ENCODE results near the gene NECTIN2.

- TF ChIP-seq, protein P1, sequence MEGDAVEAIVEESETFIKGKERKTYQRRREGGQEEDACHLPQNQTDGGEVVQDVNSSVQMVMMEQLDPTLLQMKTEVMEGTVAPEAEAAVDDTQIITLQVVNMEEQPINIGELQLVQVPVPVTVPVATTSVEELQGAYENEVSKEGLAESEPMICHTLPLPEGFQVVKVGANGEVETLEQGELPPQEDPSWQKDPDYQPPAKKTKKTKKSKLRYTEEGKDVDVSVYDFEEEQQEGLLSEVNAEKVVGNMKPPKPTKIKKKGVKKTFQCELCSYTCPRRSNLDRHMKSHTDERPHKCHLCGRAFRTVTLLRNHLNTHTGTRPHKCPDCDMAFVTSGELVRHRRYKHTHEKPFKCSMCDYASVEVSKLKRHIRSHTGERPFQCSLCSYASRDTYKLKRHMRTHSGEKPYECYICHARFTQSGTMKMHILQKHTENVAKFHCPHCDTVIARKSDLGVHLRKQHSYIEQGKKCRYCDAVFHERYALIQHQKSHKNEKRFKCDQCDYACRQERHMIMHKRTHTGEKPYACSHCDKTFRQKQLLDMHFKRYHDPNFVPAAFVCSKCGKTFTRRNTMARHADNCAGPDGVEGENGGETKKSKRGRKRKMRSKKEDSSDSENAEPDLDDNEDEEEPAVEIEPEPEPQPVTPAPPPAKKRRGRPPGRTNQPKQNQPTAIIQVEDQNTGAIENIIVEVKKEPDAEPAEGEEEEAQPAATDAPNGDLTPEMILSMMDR (IDR thresholded peaks at IDR 0.05): no peak
- no peak for TF ChIP-seq POLR2A (IDR thresholded peaks at IDR 0.05)
Measured at GRCh38 chr19:44856421-44857083, 10.5 kb downstream of the NECTIN2 start.

Measured in tibial nerve (tissue), 3 donors.